DMS153 (cell line): ENCODE results near the gene SCGB1D4.

Source experiments
- DNase-seq: peaks from one replicate; lab custom pipeline; 2025; lab: John Stamatoyannopoulos, UW

SCGB1D4 gene

DNA sequence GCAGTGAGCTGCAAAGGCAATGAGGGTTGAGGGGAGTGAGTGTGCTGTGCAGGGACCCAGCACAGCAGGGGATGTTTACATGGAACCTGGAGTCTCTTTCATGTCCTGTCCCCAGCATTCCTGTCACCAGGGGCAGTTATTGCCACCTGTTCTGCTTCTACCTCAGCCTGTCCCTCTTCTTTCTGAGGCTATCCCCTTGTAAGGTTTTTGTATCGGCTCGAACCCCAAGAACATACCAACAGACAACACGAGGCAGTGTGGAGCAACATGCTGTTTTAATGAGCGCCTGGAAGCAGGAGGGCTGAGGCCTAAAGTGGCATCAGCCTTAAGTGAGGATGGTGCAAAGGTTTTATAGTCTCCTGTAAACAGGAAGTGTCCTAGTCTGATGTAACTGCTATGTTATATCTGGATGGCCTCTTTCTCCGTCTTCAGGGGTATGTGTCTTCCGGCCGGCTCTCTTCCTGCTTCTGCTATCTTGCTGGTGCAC lies 25.0 kb downstream of the SCGB1D4 start:
- DNase-seq, result peak; percentile 11

DNA sequence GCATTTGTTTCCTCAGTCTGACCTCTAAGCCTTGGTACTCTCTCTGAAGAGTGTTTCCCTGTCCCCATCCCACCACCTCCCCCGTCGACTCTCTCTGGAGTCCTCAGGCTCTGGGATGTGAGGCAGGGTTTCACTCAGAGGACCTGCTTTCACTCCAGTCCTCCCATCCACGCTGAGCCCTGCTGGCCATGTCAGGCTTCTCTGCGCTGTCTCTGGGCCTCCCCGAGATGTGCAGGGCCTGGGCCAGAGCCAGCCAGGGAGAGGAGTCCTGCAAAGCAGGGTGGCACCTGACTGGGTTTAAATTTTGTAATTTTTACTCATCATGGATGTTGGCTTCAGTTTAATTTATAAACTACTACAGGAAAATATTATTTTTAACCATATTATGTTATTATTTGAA lies 25.6 kb downstream of the SCGB1D4 start:
- DNase-seq, result no peak

GRCh38 chr11:62269654-62270278 lies 29.1 kb downstream of the SCGB1D4 start, which contains the start of gene SCGB2A2:
Gene SCGB2A2, plus strand, starts transcription at chr11:62270158. Its CDS starts 59 bp downstream, at chr11:62270217.
- DNase-seq, result no peak

GRCh38 chr11:62267576-62267975 lies 31.3 kb downstream of the SCGB1D4 start:
- no peak for DNase-seq

DNA sequence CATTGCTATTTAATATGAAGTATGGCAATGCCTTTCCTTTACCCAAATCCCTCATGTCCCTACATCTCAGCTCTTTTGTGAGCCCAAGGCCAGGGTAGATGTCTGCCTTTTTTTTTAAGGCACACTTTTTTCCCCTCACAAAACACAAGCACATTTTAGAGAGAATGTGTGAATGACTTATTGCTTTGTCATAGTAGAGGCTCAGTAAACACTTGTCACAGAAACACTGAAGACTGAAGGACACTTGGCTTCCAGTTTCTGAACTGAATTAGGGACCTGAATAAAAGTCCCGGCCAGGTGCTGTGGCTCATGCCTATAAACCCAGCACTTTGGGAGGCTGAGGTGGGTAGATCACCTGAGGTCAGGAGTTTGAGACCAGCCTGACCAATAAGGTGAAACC lies 31.8 kb downstream of the SCGB1D4 start:
- DNase-seq, result no peak

- DNase-seq, result no peak
These were observed 32.3 kb downstream of the SCGB1D4 start for GRCh38 chr11:62266558-62266957.

- DNase-seq, result no peak
These were observed 34.9 kb downstream of the SCGB1D4 start for GRCh38 chr11:62264004-62264403.

DNA sequence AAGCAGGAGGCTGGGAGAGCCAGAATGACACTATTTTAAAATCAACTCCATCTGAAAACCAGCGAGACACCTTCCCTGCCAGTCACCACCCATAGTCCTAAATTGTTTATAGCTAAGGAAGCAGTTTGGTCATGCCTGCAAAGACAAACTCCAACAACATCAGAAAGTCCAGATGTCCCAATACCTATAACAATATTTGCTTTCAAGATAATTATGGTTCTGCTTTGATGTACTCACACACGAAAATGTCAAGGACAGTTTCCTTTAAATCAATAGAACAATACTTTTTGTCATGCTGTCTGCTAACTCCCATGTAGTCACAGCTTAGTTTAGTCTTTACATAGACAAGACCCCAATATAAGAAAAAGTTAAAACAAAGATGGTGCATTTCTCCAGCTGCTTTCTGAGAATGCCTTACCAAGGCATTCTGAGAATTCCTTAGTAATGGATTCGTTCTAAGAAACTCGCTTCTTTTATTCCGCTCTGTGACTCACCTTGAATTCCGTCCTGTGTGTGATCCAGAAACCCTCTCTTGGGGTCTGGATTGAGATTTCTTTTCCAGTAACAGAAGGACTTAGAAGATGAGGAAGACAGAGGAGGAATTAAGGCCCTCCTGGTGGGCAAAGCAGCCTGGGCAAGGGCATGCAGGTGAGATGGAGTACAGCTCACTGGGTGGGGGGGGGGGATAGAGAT lies 38.5 kb downstream of the SCGB1D4 start:
- DNase-seq, result no peak

DNA sequence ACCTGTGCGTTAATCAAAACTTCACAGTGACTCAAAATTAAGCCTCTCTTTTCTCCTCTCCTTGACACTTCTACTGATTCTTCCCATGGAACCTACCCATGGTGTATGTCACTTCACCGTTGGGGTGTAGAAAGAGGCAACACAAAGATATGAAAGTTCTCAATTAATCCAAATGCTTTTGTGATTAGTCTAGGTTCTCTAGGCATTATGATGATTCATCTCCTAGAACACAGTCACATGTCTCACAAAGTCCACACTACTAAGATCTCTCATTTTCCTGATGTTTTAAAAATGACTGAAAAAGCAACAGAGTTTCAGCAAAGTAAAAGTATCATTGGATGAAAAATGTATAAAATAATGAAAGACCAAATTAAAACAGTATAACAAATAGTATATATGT lies 42.6 kb downstream of the SCGB1D4 start:
- no peak for DNase-seq

DNA sequence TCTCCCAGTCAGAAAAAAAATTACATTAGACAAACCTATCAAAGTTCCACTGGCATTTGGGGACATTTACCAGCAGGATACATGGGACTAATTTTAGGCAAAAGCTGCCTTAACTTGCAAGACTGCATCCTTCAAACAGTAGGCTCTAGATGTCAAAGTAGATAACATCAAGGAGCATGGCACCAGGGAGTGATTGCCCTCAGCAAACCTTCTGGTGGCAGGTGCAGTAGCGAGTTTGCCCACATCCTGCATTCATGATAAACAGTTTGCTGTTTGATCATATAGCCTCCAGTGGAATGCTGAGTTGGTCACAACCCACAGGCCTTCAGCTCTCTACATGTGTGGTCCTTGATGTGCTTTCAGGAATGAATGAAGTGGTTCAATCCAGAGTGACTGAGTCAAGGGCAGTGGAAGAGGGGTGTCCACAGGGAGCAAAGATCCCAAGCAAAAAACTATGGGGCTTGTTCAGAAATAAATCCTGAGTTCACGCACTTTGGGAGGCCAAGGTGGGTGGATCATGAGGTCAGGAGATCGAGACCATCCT lies 44.8 kb downstream of the SCGB1D4 start:
- DNase-seq, result no peak

GRCh38 chr11:62251698-62252097 lies 47.2 kb downstream of the SCGB1D4 start:
- DNase-seq, result no peak
